HuH-7 (cell line): ENCODE measurements around the gene UCKL1.
"Not testable (repeated sequence)": the region's sequence is repeated elsewhere in the genome, so short reads cannot be mapped to it uniquely, and the experiment has no call there.

Experiments used
- DNase-seq: peaks from one replicate; pipeline ENCODE4 v3.0.0; 2011; ENCODE audit warnings: low spot score

The UCKL1 gene

GRCh38 chr20:63919130-63919529 lies 37.1 kb downstream of the UCKL1 start:
- DNase-seq = no peak

DNA sequence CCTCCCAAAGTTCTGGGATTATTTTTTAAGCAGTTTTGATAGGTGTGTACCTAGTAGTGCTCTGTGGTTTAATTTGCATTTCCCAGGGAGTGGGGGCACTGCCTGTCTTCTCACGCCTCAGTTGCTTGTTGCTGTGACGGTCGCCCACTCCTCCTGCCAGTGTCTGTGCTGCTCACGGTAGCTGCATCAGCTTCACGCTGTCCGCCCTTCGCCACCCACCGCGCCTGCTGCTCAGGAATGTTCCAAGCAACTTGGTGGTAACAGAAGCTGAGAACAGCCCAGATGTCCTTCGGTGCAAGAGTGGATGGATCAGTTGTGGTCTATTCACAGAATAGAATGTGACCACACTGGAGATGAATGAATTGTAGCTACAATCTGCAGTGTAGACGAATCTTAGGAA lies 38.4 kb downstream of the UCKL1 start:
- DNase-seq = no peak

- not testable (repeated sequence) for DNase-seq
Measured at GRCh38 chr20:63916371-63916939, 39.8 kb downstream of the UCKL1 start.

DNA sequence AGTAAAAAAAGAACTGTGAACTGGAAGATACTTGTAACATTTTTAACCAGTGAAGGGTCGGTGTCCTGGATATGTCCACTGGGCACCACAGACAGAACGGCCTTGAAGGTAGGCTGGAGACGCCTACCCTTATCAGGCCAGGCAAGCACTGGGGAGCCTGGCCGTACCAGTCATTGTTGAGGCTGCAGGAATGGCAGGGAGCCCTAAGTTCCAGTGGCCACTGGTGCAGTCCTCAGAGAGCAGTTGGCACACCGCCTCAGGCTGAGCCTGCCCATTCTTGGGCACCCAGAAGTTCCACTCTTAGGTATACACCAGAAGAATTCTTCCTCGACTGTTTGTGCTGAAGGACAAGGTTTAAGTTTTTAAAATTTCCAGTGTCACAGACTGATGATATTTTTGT lies 40.7 kb downstream of the UCKL1 start:
- DNase-seq = no peak

DNA sequence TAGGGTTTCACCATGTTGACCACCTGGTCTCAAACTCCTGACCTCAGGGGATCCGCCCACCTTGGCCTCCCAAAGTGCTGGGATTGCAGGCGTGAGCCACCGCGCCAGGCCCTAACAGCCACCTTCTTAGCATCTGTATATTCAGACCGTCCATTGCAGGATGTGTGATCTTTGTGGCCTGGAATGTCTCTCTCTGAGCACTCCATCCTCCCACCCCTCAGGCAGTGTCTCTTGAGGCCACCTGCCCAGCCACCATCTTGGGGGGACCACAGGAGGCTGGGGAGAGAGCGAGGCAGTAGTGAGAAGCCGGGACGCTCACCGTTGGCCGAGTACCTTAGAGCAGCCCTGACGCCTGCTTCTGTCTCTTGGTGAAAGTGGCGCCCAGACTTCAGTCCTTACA lies 42.4 kb downstream of the UCKL1 start:
- no peak for DNase-seq

DNA sequence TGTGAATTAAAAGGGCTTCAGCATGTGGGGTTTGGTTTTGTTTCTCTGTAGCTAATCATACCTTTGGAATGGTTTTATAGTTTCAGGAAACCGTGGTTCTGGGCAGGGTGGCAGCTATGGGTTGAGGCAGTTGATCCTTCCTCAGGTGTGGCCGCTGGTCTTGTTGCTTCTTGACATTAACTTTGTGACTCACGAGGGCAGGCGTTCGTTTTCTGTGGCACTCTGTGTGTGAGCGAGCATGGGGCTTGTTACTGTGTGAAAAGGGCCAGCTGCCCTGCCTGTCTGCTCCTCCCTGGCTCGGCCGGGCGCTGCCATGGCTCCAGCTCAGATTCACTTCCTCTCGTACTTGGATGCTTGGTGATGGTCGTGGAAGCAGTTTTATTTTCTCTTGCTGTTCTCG lies 45.0 kb downstream of the UCKL1 start:
- DNase-seq = no peak

GRCh38 chr20:63908008-63908682 lies 48.1 kb downstream of the UCKL1 start:
- no peak for DNase-seq

DNA sequence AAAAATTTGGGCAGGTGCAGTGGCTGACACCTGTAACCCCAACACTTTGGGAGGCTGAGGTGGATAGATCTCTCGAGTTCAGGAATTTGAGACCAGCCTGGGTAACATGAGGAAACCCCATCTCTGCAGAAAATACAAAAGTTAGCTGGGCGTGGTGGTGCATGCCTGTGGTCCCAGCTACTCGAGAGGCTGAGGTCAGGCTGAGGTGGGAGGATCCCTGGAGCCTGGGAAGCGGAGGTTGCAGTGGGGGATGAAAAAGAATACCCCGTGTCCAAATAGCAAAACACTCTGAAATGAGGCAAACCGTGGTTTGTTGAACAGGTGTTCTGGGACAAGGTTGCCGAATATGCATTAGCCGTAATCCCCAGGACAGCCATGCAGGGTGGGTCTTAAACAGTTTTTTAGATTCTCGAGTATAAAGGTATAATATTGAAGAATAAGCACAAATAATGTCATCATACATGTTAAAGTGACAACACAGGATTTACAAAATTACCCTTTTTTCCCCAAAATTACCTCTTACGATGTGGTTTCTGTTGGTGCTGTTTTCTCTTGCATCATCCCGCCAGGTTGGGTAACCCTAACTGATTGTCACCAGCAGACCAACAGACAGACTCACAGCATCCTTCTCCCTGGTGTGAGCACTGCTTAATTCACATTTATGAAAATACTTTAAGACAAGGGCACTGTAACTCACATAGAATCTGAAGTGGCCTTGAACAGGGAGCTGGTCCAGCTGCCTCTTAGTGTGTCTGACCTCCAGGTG lies 52.2 kb downstream of the UCKL1 start:
- no peak for DNase-seq

DNA sequence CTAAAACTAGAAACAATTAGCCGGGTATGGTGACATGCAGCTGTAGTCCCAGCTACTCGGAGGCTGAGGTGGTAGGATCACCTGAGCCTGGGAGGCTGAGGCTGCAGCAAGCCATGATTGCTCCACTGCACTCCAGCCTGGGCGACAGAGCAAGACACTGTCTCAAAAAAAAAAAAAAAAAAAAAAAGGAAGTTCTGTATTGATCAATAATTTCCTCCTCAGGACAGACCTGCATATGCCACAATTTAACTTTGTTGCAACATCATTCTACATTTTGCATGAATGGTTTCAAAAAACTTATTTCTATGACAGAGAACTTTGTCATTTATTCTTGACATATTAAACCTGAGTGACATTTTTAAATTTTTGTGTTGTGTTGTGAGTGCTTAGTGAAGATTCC lies 55.8 kb downstream of the UCKL1 start:
- DNase-seq = no peak

DNA sequence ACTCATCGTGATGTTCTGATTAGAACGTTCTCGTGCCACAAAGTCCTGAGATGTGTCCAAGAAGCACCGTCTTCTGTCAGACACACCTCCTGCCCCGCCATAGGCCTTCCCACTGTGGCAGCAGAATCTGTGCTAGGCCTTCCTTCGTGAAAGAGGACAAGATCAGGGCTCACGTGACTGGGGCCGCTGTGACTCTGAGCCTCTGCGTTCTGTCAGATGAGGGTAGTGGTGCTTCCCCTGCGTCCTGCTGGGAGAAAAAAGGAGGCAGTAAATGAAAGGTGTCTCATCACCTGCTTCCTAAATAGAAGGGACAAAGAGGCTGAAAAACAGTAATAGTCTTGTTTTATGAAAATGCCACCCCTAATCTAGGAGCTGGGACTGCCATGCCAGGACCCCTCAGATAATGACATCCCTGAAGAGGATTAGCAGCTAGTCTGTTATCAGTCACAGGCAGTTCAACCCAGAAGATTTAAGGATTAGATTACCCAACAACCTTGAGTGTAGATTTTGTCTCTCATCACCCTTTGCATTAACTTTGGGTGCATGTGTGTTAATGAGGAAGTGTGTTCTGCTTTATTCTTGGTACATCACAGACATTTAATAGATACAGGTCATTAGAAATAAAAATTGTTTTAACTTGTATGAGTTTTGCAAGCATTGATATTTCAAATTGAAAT lies 57.2 kb downstream of the UCKL1 start:
- DNase-seq = no peak

- no peak for DNase-seq
Measured at GRCh38 chr20:63897978-63898561, 58.1 kb downstream of the UCKL1 start.

- DNase-seq = peak; percentile 79
Measured at GRCh38 chr20:63896264-63897105, 59.7 kb downstream of the UCKL1 start.

DNA sequence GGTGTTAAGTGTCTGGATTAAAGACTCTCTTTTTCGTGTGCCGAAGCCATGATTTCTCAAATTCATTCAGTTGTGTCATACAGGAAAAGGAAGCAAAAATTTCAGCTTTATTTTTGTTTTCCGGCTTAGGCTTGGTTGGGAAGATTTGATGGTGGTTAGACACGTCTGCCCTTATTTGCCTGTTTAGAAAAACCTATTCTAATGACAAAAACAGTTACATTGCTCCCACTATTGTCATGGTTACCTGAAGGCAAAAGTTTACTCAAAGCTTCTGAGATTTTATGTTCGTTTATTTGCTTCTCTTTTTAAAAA lies 60.3 kb downstream of the UCKL1 start:
- DNase-seq = no peak

- DNase-seq = no peak
Measured at GRCh38 chr20:63895202-63895951, 60.8 kb downstream of the UCKL1 start.

GRCh38 chr20:63894358-63895201 lies 61.6 kb downstream of the UCKL1 start, which contains the start of gene DNAJC5:
TSS of gene DNAJC5 (plus strand) at chr20:63895126. CDS start at chr20:63928346, 33,220 bp downstream.
- DNase-seq = peak; percentile 100

GRCh38 chr20:63893999-63894357 lies 62.2 kb downstream of the UCKL1 start:
- DNase-seq = no peak

DNA sequence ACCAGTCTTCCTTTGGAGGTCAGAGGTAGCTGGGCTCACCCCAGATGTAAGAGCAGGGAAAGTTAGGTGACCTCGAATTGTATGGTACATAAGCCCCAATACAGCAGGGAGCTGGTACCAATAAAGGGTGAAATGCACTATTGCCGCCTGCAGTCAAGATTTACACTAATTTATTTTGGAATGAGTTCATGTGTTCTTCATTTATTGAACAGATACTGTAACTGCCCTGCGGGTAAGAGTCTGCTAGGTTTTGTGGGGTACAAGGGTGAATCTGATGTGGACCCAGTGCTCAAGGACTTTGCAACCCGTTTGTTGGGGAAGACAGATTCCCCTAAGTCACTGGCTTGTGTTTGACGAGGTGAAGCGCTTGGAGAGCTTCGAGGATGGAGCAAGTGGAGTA lies 63.8 kb downstream of the UCKL1 start:
- no peak for DNase-seq

DNA sequence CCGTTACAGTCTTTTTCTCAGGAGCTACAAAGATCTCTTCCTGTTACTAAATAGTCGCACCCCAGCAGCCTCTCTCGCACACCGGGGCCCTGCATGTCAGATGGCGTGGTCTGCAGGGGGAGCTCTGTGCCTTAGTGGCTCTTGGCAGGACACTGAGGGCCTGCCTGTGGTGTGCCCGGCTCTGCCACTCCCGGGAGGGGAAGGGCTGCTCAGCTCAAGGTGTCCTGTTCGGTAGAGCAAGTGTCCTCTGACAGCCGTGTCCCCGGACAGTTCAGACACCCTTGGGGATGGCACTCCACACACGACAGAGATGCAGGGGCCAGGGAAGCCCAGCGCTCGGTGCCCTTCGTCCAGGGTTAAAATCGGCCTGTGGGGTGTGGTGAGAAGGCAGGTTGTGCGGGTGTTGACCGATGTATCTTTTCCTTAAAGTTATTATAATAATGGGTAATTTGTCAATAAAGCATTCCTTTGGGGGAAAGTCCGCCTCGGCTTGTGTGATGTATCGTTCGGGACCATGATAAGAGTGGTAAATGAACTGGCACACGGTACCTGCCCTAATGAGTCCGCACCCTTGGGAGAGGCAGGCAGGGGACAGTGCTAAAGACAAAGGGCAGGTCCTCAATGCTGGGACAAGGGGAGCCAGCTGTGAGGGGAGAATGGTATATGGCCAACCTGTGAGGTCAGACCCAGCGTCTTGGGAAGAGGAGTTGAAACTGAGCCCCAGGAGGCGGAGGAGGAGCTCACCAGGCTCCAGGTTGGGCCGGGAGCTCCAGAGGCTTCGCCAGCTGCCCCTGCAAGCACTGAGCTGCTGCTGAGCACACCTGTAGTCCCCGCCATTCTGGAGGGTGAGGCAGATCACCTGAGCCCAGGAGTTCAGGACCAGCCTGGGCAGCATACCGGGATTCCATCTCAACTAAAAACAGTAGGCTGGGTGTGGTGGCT lies 64.9 kb downstream of the UCKL1 start:
- DNase-seq = no peak

DNA sequence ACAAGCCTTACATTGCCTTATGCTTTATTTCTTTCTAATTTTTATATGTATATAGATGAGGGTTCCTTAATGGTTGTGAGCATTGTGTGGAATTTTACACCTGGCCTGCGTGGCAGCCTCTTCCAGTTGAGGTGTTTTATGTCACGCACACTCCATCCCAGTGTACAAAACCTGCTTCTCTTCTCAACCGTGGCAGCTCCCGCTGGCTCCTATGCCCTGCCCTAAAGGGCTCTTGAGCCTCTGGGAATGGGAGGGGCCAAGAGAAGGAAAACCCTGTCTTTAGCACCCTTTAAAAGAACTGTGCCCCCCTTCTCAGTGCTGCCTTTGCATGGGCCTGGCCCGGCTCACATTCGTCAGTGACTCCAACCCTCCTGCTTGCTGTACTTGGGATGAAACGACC lies 65.6 kb downstream of the UCKL1 start:
- no peak for DNase-seq
